CD1c-positive myeloid dendritic cell (primary cell): ENCODE data around the gene ARHGEF26.

Source experiments
- DNase-seq: peaks from one replicate; pipeline ENCODE4 v3.0.0-alpha.2; 2016; ENCODE audit errors: extremely low spot score

Gene ARHGEF26

DNA sequence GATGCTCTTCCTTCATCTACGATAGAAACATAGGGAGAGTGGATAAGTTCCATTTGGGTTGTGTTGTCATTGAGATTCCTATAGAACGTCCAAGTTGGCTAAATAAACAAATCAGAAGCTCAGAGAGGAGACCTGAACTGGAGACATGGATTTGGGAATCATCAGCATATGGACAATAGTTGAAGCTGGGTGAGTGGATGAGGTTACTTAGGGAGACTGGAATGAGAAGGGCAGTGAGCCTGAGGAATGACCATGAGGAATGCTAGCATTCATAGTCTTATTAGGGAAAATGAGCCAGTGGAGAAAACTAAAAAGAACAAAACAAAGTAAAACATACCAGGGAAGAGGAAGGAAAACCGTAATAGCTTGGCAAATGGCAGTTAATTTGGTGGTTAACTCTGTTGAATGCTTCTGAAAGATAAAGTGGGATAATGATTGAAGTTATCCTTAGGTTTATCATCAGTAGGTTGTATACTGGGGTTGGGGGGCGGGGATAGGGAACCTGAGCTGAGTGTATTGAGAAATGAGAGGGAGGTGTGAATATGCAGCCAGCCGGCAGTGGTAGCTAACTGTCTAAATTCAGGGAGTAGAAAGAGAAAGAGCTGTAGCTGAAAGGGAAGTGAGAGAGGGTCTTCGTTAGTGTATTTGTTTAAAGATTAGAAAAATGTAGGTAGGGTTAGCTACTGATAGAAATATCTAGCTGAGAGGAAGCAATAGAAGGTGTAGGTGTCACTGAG, 74.6 kb downstream of the ARHGEF26 start:
- no peak for DNase-seq

DNA sequence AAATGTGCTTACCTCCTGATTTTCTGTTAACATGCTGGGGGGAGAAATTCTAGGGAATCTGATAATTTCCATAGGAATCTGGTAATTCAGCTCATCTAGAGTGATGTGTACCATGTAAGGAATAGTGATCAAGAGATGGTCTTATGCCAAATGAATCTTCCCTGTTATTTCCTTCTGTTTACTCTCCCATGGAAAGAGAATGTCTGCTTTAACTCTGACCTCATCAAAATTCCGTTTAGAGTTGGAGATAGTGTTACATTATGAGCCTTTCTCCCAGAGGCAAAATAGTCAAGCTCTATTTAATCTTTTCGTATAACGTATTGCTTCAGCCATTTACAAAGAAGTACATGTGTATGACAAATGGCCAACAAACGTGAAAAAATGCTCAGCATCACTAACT, 76.6 kb downstream of the ARHGEF26 start:
- no peak for DNase-seq

DNA sequence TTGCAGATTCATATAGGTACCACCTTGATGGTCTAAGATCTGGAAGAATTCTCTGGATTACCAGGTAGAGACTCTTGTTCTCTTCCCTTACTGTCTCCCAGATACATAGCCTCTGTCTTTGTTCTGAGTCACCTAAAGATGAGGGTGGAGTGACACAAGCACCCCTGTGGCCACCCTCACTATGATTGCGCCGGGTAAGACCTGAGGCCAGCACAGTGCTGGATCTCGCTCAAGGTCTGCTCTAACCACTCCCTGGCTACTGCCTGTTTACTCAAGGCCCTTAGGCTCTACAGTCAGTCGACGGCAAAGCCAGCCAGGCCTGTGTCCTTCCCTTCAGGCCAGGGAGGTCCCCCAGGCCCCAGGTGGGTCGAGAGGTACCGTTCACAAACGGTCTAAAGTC, 88.3 kb downstream of the ARHGEF26 start:
- DNase-seq = no peak

DNA sequence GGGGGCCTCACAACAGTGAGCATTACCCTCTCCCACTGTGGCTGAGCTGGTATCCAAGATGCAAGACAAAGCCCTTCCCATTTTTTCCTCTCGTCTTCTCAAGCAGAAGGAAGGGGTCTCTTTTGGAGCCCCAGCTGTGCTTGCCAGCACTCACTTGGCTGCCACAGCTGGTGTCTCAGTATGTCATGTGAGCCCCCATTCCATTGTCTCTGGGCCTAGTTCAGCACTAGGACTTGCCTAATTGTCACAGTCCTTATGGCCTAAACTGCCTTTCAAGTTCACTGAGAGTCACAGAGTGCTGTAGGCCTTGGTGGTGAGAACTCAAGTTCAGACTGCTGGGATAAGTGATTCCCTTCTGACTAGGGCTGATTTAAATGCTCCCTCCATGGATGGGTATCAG, 89.8 kb downstream of the ARHGEF26 start:
- no peak for DNase-seq

GRCh38 chr3:154214306-154214705, 93.1 kb downstream of the ARHGEF26 start:
- no peak for DNase-seq

GRCh38 chr3:154217671-154218070, 96.5 kb downstream of the ARHGEF26 start:
- no peak for DNase-seq

DNA sequence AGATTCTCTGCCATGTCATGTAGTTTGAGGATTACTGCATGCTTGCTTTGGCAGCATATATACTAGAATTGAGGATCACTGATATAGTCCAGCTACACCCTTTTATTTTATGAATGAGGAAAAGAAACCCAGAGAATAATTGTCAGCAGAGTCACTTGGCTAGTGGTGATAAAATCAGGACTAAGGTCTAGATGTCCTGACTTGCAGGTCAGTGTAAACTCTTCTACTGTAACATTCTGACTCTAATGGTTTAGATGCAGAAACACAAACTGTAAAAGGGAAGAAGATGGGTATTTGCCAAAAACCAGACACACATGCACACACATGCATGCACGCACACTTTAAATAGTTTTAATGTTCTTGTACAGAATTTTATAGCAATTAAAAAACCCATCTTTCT, 97.5 kb downstream of the ARHGEF26 start:
- no peak for DNase-seq

GRCh38 chr3:154220462-154220861, 99.3 kb downstream of the ARHGEF26 start:
- no peak for DNase-seq

GRCh38 chr3:154223519-154223918, 102.3 kb downstream of the ARHGEF26 start:
- no peak for DNase-seq

DNA sequence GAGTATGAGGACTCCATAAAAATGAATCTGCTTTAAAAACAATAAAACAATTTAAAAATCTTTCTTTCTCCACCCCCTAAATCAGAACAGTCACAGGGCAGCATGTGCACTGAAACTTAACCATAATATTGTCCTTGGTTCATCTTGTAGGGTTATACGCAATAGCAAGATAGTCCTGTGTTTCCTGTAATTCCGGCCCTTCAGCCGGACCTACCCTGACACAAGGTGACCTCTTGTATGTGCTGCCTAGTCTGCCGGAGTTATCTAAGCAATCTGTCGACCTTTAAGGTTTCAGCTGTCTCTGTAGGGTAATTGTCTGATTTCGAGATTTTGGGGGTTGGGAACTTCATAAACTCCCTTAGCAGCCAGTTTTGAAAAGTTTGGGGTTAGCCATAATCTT, 103.2 kb downstream of the ARHGEF26 start:
- no peak for DNase-seq

DNA sequence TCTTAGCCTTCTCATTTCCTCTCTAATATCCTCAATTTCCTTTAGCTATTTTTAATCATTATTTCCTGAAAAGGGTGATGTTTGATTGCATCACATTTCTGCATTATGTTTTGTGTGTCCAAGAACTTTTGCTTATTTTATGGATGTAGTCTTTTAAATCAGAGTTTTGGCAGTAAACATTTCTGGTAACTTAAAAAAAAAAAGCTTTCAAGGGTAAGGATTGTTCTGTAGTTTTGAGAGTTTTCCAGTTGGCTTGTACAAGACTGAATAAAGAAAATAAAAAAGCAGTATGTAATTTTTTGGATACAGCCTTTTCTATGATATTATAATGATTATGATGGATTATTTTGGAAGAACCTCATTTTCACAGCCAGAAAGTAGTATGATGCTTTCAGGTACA, 103.7 kb downstream of the ARHGEF26 start:
- DNase-seq = no peak

DNA sequence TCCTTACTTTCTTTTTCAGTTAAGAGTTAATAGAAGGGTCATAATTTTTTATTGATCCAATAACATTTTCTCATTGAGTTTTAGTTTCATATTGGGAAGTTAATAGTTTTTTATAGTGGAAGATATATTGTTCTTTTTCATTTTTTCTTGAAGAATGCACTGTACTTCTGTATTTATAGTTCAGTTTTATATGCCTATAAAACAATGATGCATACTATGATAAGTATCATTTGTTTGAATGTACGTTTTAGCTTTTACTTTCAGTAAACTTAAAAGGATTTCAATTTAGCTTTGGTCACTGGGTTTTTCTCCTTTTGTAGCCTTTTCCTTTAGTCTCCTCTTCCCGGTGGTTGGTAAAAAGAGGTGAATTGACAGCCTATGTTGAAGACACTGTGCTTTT, 104.3 kb downstream of the ARHGEF26 start:
- no peak for DNase-seq

GRCh38 chr3:154227531-154227930, 106.3 kb downstream of the ARHGEF26 start:
- DNase-seq = no peak

- no peak for DNase-seq
These were observed 107.5 kb downstream of the ARHGEF26 start for GRCh38 chr3:154228561-154229216.

DNA sequence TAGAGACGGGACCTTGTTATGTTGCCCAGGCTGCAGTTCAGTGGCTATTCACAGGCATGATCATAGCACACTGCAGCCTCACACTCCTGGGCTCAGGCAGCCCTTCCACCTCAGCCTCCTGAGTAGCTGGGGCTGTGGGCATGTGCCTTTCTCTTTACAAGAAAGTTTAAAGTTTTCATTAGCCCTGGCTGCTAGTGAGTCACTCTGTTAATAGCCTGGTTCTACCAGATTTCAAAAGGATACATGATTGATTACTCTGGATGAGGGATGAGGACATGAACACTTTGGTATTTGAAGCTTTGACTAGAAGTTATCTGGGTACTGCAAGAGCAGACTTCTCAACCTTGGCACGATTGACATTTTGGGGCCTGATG, 108.0 kb downstream of the ARHGEF26 start:
- no peak for DNase-seq

DNA sequence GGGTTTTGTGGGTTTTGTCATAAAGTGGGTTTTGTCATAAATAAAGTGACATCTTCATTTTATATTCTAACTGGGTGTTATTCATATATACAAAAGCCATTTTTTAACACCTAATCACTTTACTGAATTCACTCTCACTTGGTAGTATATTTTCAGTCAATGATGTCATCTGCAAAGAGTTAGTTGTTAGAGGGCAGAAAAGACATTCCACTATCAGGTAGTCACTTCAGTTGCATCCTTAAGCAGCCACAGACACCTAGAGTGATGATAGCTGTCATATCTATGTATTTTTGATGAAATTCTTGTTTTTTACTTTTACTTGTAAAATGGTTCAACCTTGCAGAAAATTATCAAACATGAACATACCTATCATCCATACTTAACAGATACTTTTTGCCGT, 114.1 kb downstream of the ARHGEF26 start:
- DNase-seq = no peak

GRCh38 chr3:154236331-154236730, 115.1 kb downstream of the ARHGEF26 start:
- no peak for DNase-seq

DNA sequence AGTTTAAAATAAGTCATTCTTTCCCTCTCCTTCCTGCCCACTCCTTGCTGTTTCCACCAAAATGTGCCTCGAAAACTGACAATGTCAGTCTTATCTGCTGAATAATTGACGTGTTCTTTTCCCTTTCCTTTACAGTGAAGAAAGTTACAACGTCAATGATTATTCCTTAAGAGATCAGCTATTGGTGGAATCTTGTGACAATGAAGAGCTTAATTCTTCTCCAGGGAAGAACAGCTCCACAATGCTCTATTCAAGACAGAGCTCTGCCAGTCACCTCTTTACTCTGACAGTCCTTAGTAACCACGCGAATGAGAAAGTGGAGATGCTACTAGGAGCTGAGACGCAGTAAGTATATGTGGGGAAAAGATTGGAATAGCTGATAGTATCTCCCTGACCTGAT, 119.0 kb downstream of the ARHGEF26 start:
- DNase-seq = no peak

DNA sequence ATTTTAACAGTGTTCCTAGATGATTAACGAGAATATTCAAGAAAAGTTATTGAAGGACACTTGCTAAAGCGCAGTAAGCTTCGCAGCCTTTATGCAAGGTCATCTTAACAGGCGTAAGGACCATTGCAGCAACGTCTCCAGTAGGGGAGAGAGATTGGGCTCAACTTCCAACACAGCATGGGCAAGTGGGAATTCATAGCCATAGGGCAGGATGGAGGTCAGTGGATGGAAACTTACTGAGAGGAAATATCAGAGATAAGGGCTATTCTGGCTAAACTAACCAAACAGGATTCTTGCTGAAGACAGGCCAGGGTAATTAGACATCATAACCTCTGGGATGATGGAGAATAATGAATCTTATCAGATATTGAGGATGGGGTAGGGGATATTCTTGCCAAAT, 120.3 kb downstream of the ARHGEF26 start:
- DNase-seq = no peak

DNA sequence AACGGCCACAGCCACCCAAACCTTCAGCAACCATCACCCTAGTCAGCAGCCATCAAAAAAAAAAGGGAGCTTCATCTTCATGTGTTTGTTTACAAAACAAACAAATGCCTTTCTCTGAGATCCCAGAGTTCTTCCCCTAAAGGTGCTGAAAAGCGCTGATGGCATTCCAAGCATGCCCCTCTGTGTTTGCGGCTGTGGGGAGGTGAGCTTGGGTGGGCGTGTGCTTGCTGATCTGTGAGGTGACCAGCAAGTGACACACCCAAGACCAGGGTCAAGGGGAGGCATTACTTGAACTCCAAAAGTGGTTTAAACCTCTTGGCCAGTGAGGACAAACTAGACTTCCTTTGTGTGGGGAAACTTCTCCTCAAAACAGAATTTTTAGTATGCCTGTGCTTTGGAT, 121.6 kb downstream of the ARHGEF26 start:
- no peak for DNase-seq

GRCh38 chr3:154243353-154243752, 122.2 kb downstream of the ARHGEF26 start:
- DNase-seq = no peak

DNA sequence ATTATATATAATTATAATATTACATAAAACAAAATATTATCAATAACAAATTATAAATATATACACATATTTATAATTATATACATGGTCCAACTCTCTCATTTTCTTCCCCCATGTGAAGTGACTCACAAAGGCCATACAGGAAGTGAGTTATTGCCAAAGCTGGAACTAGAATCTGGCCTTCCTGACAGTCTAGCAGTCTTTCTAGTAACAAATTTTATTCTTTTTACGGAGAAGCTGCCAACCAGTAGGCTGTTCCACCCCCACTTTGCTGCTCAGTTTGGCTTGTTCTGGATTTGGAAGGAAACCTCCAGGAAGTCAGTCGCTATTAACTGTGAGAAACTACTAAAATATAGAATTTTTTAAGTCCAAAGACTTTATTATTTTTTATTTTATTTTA, 123.5 kb downstream of the ARHGEF26 start:
- DNase-seq = peak; percentile 12

GRCh38 chr3:154247806-154248415, 126.7 kb downstream of the ARHGEF26 start:
- no peak for DNase-seq
